Activated CD4-positive, alpha-beta memory T cell treated with anti-CD3 and anti-CD28 coated beads for 36 hours (primary cell): ENCODE data around the gene HMGN3. TPM values are rescaled to one million over a fixed set of nuclear protein-coding genes. Genes with fewer than 3 reads are reported as not detected.

Source experiments
- CTCF ChIA-PET: fragments of 350-600 bp; sonication (Branson Sonifier 250); formaldehyde crosslinking; loops from one replicate; lab custom pipeline; 2021; ENCODE audit warnings: antibody characterized with exemption, inconsistent platforms; lab: Charles Lee
- POLR2A ChIA-PET: fragments of 350-600 bp; sonication (Branson Sonifier 250); formaldehyde crosslinking; loops from one replicate; lab custom pipeline; 2021; ENCODE audit warnings: antibody characterized with exemption; lab: Charles Lee
- DNase-seq: peaks from one replicate; pipeline ENCODE4 v3.0.0-alpha.2; 2020
- H3K27ac Mint-ChIP-seq: one replicate; pipeline ENCODE4 v1.8.0; 2021; ENCODE audit warnings: mixed read lengths
- H3K27me3 Mint-ChIP-seq: one replicate; pipeline ENCODE4 v1.8.0; 2021; ENCODE audit warnings: mixed read lengths
- H3K36me3 Mint-ChIP-seq: one replicate; pipeline ENCODE4 v1.8.0; 2021; ENCODE audit warnings: mixed read lengths
- H3K4me1 Mint-ChIP-seq: one replicate; pipeline ENCODE4 v1.8.0; 2021; ENCODE audit warnings: low read depth, mixed read lengths
- H3K4me3 Mint-ChIP-seq: one replicate; pipeline ENCODE4 v1.8.0; 2021; ENCODE audit warnings: mild to moderate bottlenecking, mixed read lengths
- H3K9me3 Mint-ChIP-seq: one replicate; pipeline ENCODE4 v1.8.0; 2021; ENCODE audit warnings: mixed read lengths
- intact Hi-C: fragments of 100-400 bp; cut with micrococcal nuclease; formaldehyde crosslinking; loops from one replicate; pipeline ENCODE4 v1.15.1; 2023
- total RNA-seq, 2 experiments: library from RNA; stranded (reverse); gene quantifications; one replicate each; pipeline ENCODE4 v1.2.3, GENCODE V29; 2021

Gene HMGN3
- total RNA-seq, 2 experiments from 2014 or later, result 37.4 to 39.8 TPM

DNA sequence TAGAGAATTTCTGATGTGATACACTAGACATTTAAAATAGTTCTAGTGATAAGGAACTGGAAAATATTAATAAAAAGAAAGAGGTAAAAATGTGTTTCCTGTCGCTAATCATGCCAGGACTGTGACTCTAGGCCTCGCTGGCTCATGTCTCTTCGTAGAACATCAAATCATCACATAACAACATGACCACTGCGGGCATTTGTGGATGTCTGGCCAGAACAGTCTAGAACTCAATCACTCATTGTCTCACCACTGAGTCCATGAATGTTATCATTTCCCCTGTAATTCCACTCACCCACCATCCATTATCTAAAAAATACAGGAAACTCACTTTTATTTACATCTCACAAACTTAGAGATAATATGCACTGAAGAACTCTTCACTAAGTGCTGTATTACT is 3.4 kb downstream of the HMGN3 start:
- CTCF ChIA-PET, result no interaction called here
- Mint-ChIP-seq H3K4me3 (no peak overlapping the region), H3K36me3 (peaks cover 4% of the 10 kb centered on the region), H3K9me3 (no peaks in the 10 kb centered on the region), H3K4me1 (peaks cover 15% of the 10 kb centered on the region), H3K27me3 (no peaks in the 10 kb centered on the region), H3K27ac (no peak overlapping the region)
- intact Hi-C loops, result loop anchor here (5.0 to 10.0 kb wide), 2 partner anchors 441 to 874 kb away; partner anchors contain the start of gene BCKDHB
- POLR2A ChIA-PET, result no interaction called here
- DNase-seq, result no peak

DNA sequence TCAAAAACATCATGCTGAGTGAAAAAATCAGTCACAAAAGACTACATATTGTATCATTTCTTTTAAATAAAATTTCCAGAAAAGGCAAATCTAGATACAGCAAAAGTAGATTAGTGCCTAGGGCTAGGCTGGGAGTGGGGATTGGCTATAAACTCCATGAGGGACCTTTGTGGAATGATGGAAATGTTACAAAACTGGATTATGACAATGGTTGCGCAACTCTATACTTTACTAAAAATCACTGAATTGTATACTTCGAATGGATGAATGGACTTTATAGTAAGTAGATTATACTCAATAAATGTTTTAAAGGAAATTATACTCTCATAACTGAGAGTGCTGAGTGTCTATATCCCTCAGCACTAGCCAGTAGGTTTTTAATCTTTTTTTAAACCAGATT is 4.3 kb downstream of the HMGN3 start:
- H3K27me3 Mint-ChIP-seq, result no peaks in the 10 kb centered on the region
- intact Hi-C loops, result loop anchor here (5.0 to 10.0 kb wide), 2 partner anchors 442 to 875 kb away; partner anchors contain the start of gene BCKDHB
- CTCF ChIA-PET, result no interaction called here
- H3K4me3 Mint-ChIP-seq, result no peak overlapping the region
- H3K36me3 Mint-ChIP-seq, result peaks cover 4% of the 10 kb centered on the region
- POLR2A ChIA-PET, result no interaction called here
- DNase-seq, result no peak
- no peaks in the 10 kb centered on the region for H3K9me3 Mint-ChIP-seq
- H3K27ac Mint-ChIP-seq, result no peak overlapping the region
- peaks cover 15% of the 10 kb centered on the region for H3K4me1 Mint-ChIP-seq

DNA sequence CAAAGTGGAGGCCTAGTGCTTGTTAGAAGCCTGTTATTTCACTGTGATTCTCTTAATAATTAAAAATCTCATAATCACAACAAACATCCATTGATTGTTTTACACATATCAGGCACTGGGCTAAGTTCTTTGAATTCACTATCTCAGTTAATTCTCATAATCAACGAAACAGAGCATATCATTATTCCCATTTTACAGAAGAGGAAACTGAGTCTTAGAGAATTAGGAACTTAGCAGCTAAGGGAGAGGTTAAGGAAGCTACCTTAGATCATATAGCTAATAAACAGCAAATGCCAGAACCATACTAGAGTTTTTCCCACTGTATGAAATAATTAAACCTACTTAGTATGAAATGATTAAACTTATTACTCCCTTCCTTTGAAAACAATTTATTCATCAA is 7.0 kb downstream of the HMGN3 start:
- H3K27ac Mint-ChIP-seq, result no peak overlapping the region
- no peak for DNase-seq

DNA sequence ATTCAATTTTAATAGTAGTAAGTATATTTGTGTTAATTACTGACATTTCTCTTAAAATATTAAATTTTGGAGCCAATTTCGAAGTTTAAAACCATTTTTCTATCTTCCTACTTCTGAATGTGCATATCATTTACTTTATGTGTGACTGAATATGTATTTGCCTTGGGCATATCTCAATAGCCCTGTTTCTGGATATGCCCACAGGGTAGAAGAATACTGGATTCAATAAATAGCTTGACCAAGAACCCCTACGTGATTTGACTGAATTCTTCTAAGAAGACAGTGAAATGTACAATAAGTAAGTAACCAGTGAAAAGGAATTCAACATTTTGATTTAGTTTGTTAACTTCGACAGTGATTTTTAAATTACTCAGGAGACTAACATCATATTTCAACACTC is 7.8 kb downstream of the HMGN3 start:
- ChIA-PET POLR2A (no interaction called here), CTCF (no interaction called here)
- H3K36me3 Mint-ChIP-seq, result peaks cover 1% of the 10 kb centered on the region
- peaks cover under 1% of the 10 kb centered on the region for H3K4me1 Mint-ChIP-seq
- no peak for DNase-seq
- no peak overlapping the region for H3K4me3 Mint-ChIP-seq
- intact Hi-C loops, result no loop called here
- H3K27me3 Mint-ChIP-seq, result no peaks in the 10 kb centered on the region
- H3K27ac Mint-ChIP-seq, result no peak overlapping the region
- no peaks in the 10 kb centered on the region for H3K9me3 Mint-ChIP-seq

More for the DNA sequence above, 7.0 kb downstream of the HMGN3 start:
- H3K4me3 Mint-ChIP-seq, result no peak overlapping the region
- H3K4me1 Mint-ChIP-seq, result peaks cover 5% of the 10 kb centered on the region
- H3K36me3 Mint-ChIP-seq, result peaks cover 1% of the 10 kb centered on the region
- no peaks in the 10 kb centered on the region for H3K27me3 Mint-ChIP-seq
- no peaks in the 10 kb centered on the region for H3K9me3 Mint-ChIP-seq
- ChIA-PET POLR2A (no interaction called here), CTCF (no interaction called here)
- intact Hi-C loops, result no loop called here

DNA sequence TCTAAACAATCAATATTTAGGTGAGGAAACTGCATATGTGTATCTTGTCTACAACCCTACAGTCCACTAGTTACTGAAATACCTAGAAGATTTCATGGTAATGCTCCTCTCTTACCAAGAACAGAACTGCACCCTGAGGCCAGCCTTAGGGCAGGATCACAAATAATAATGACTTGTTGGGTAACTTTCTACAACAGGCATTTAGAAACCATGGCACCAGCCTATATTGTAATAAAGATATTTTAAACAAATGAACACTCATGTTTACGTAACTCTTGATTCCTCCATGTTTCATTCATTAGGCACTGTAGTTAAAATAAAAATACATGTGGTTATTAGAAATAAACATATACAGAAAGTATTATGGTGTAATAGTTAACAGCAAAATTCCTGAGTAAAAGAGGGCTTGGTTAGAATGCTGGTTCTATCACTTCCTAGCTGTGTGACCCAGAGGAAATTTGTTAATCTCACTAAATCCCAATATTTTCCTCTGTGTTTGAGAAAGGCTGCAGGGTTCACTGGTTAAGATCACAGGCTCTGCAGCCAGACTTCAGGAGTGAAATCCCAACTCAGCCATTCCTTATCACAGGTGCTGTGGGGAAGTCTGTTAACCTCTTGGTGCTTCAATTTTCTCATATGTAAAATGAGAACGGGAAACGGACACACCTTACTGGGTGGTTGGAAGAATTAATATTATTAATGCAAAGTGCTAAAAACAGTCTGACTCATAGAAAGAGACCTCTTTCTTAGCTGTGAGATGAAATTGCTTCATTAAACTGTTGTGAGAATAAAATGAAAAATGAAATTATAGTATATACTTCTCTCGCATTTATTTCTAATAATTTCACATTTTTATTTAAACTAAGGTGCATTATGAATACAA is 8.5 kb downstream of the HMGN3 start:
- H3K27ac Mint-ChIP-seq, result no peak overlapping the region
- CTCF ChIA-PET, result no interaction called here
- POLR2A ChIA-PET, result no interaction called here
- no peaks in the 10 kb centered on the region for H3K9me3 Mint-ChIP-seq
- DNase-seq, result no peak
- intact Hi-C loops, result no loop called here
- H3K4me3 Mint-ChIP-seq, result no peak overlapping the region
- no peaks in the 10 kb centered on the region for H3K4me1 Mint-ChIP-seq
- peaks cover 4% of the 10 kb centered on the region for H3K36me3 Mint-ChIP-seq
- H3K27me3 Mint-ChIP-seq, result no peaks in the 10 kb centered on the region

DNA sequence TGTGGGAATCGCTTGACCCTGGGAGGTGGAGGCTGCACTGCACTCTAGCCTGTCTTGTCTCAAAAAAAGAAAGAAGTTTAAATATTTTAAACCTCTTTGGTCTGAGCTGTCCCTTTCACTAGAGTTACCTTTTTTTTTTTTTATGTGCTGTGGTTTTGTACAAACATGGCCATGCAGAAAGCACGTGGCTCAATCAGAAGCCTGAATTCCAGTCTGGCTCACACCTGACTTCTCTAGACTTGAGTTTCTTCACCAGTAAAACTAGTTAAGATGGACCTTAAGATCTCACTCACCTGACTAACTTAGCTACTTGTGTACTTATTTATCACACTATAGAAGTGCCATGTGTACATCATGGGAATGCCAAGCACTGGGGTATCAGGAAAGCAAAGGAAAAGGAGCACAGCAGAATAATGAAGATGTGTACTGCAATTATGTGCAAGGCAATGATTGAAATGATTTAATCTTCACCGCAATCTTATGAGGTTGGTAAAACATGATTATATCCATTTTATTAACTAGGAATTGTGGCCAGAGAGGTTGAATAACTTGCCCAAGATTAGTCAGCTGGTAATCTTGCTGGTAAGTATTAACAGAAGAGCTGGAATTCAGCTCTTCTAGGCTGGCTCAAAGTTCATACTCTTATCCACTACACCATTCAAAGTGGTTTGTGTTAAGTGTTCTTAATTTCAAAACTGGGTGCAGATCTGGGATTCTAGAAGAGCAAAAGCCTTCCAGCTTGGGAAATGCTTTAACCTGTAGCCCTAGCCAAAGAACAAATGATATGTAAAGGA is 10.7 kb downstream of the HMGN3 start:
- no peaks in the 10 kb centered on the region for H3K4me1 Mint-ChIP-seq
- no peak overlapping the region for H3K27ac Mint-ChIP-seq
- no peak for DNase-seq
- peaks cover 6% of the 10 kb centered on the region for H3K9me3 Mint-ChIP-seq
- H3K36me3 Mint-ChIP-seq, result peaks cover 2% of the 10 kb centered on the region
- CTCF ChIA-PET, result no interaction called here
- H3K4me3 Mint-ChIP-seq, result no peak overlapping the region
- no peaks in the 10 kb centered on the region for H3K27me3 Mint-ChIP-seq
- intact Hi-C loops, result no loop called here
- POLR2A ChIA-PET, result no interaction called here

DNA sequence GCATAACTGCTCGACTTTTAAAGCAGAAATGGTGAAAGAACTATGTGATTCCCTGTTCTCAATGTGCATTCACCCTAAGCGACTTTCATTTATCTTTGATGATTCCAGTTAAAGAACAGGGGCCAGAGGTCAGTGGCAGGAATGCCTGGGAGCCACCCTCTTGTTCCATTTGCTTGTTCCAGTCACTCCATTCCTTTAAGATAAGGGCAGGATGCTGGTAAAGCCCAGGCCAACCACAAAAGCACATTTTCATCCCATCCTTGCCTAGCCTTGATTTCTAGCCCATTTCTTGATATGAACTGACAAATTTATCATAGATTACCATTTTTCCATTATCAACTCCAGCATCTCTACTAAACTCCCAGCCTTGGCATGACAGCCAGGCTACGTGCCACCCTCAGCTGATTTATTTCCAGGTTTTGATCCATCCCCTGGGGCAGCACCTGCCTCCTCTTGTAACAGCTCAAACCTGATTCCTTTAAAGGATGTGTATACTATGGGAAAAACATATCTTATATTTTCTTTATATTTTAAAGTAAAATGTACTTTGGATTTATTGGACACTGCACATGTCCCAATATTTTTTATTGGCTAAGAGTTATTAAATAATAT is 19.2 kb downstream of the HMGN3 start:
- Mint-ChIP-seq H3K4me3 (no peak overlapping the region), H3K4me1 (no peaks in the 10 kb centered on the region), H3K9me3 (peaks cover 7% of the 10 kb centered on the region), H3K36me3 (peaks cover 8% of the 10 kb centered on the region), H3K27ac (no peak overlapping the region), H3K27me3 (no peaks in the 10 kb centered on the region)
- ChIA-PET CTCF (no interaction called here), POLR2A (no interaction called here)
- intact Hi-C loops, result no loop called here
- no peak for DNase-seq

DNA sequence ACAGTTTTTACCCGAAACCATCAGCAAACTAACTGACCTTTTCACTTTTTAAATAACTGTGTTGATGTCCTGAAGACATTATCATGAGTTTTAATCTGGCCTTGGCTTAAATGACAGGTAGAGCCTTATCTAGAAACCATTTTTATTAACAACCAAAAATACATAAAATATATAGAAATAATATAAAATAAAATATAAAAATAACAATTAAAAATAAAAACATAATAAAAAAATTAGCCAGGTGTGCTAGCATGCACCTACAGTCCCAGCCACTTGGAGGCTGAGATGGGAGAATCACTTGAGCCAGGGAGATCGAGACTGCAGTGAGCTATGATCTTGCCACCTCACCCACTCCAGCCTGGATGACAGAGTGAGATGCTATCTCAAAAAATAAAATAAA is 21.6 kb downstream of the HMGN3 start:
- no peak for DNase-seq
- H3K9me3 Mint-ChIP-seq, result no peaks in the 10 kb centered on the region
- H3K36me3 Mint-ChIP-seq, result peaks cover 13% of the 10 kb centered on the region

DNA sequence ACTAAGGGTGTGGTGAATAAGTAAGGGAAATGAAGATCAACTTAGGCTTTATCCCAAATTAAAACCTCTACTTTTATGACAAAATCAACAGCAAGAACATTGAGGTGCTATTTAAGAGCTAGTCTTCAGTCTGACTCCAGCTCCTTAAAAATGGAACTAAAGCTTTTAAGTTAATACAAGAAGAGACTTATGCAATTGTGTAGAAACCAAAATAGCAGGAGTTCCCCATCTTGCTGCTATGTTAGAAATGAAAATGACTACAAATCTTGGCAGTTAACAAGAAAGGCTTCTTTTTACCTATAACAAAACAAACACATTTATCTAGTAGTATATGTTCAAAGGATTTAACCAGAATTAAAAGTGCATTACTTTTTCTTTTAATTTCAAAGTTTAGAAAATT is 25.7 kb downstream of the HMGN3 start:
- H3K27ac Mint-ChIP-seq, result no peak overlapping the region

More for the DNA sequence above, 21.6 kb downstream of the HMGN3 start:
- ChIA-PET CTCF (no interaction called here), POLR2A (no interaction called here)
- intact Hi-C loops, result no loop called here
- Mint-ChIP-seq H3K27ac (no peak overlapping the region), H3K4me1 (no peaks in the 10 kb centered on the region), H3K27me3 (no peaks in the 10 kb centered on the region), H3K4me3 (no peak overlapping the region)

DNA sequence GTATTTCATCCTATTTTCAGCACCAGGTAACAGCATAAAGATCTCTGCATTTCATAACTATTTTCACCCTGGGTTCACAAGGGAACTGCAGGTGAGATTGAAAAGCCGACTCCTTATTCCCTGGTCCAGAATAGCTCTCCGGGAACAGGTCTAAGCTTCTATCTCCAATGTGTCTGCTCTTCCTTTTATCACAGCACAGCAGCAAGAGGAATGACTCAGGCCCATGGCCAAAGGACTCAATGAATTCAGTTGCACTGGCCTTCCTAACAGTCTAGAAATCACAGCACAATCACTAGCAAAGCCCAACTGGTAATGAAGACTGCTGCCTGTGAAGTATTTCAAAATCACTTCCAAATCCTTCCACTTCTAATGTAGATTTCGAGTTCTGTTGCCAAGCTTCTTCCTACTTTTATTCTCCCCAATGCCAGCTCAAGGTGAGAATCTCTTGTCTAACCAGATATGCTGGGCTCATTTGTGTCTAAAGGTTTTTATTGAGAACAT is 30.7 kb downstream of the HMGN3 start:
- intact Hi-C loops, result no loop called here
- H3K27me3 Mint-ChIP-seq, result no peaks in the 10 kb centered on the region
- no peak overlapping the region for H3K27ac Mint-ChIP-seq
- no peaks in the 10 kb centered on the region for H3K9me3 Mint-ChIP-seq
- ChIA-PET POLR2A (no interaction called here), CTCF (no interaction called here)
- DNase-seq, result no peak
- peaks cover 19% of the 10 kb centered on the region for H3K36me3 Mint-ChIP-seq
- no peak overlapping the region for H3K4me3 Mint-ChIP-seq
- H3K4me1 Mint-ChIP-seq, result no peaks in the 10 kb centered on the region

More for the DNA sequence above, 25.7 kb downstream of the HMGN3 start:
- POLR2A ChIA-PET, result no interaction called here
- CTCF ChIA-PET, result no interaction called here
- Mint-ChIP-seq H3K9me3 (no peaks in the 10 kb centered on the region), H3K4me1 (no peaks in the 10 kb centered on the region), H3K36me3 (peaks cover 26% of the 10 kb centered on the region), H3K27me3 (no peaks in the 10 kb centered on the region), H3K4me3 (no peak overlapping the region)
- intact Hi-C loops, result no loop called here
- no peak for DNase-seq

DNA sequence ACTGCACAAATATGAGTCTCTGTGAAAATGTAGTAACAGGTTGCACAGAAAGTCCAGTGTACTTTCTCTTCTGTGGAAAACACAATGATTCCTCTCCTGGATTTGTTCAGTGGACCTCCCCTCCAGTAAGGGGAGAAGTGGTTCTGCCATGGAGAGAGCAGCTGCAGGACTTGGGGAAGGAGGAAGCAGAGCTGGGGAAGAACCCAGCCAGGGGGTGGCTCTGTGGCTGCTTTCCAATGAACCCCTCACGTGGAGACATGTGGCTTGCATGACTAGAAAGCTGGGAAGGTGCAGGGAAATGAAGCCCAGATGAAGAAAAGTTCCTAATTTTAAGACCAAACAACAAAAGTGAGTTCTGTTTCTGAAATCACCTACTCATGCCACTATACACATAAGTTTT is 31.9 kb downstream of the HMGN3 start:
- Mint-ChIP-seq H3K4me1 (no peaks in the 10 kb centered on the region), H3K36me3 (peaks cover 16% of the 10 kb centered on the region), H3K9me3 (no peaks in the 10 kb centered on the region), H3K27ac (no peak overlapping the region), H3K27me3 (no peaks in the 10 kb centered on the region), H3K4me3 (no peak overlapping the region)
- intact Hi-C loops, result no loop called here
- ChIA-PET POLR2A (no interaction called here), CTCF (no interaction called here)
- no peak for DNase-seq

DNA sequence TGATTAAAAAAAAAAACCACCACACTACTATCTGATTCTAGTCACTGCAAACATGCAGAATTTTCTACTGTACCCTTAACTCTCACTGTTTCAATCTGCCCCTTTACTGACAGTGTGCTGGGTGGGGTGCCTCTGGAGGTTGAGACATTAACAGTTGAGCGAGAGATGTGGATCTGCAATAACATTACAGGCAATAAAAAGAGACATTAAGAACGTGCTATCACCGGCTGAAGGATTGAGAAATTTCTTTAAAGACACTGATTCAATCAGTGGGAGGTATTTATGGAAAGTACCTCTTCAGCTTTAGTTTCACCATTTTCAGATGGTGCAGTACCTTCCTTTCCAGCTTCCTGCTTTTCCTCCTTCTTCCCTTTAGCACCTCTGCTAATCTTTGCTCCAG is 32.5 kb downstream of the HMGN3 start:
- DNase-seq, result no peak
- Mint-ChIP-seq H3K4me3 (no peak overlapping the region), H3K27me3 (no peaks in the 10 kb centered on the region), H3K9me3 (no peaks in the 10 kb centered on the region), H3K36me3 (peaks cover 11% of the 10 kb centered on the region), H3K4me1 (no peaks in the 10 kb centered on the region), H3K27ac (no peak overlapping the region)
- POLR2A ChIA-PET, result no interaction called here
- intact Hi-C loops, result no loop called here
- CTCF ChIA-PET, result no interaction called here
